ENCODE measurements around the gene GRM8. TPM values are rescaled to one million over a fixed set of nuclear protein-coding genes. Genes with fewer than 3 reads are reported as not detected.
A peak's percentile ranks its signal among the peaks of the same experiment; 100 is the strongest.

Gene GRM8
- total RNA-seq, 2 experiments from 2014 or later = not detected

- Mint-ChIP-seq H3K27ac (no peak overlapping the region), H3K36me3 (ENCODE audit: low read depth) (no peaks in the 10 kb centered on the region), H3K27me3 (no peaks in the 10 kb centered on the region), H3K4me3 (no peak overlapping the region), H3K4me1 (no peaks in the 10 kb centered on the region), H3K9me3 (no peaks in the 10 kb centered on the region)
- ChIA-PET POLR2A (no interaction called here), CTCF (no interaction called here)
- no peak for DNase-seq
These were observed 474.6 kb downstream of the GRM8 start for GRCh38 chr7:126778101-126778500.

- Mint-ChIP-seq H3K9me3 (no peaks in the 10 kb centered on the region), H3K36me3 (ENCODE audit: low read depth) (no peaks in the 10 kb centered on the region), H3K27ac (no peak overlapping the region), H3K4me1 (no peaks in the 10 kb centered on the region), H3K27me3 (no peaks in the 10 kb centered on the region), H3K4me3 (no peak overlapping the region)
- CTCF ChIA-PET = no interaction called here
- POLR2A ChIA-PET = no interaction called here
- no peak for DNase-seq
These were observed 476.2 kb downstream of the GRM8 start for GRCh38 chr7:126776498-126776897.

- Mint-ChIP-seq H3K27ac (no peak overlapping the region), H3K4me1 (no peaks in the 10 kb centered on the region), H3K9me3 (no peaks in the 10 kb centered on the region), H3K36me3 (ENCODE audit: low read depth) (no peaks in the 10 kb centered on the region), H3K4me3 (no peak overlapping the region), H3K27me3 (no peaks in the 10 kb centered on the region)
- DNase-seq = no peak
- POLR2A ChIA-PET = no interaction called here
- CTCF ChIA-PET = no interaction called here
These were observed 478.7 kb downstream of the GRM8 start for GRCh38 chr7:126774077-126774476.

GRCh38 chr7:126768836-126769235, 483.9 kb downstream of the GRM8 start:
- Mint-ChIP-seq H3K9me3 (no peaks in the 10 kb centered on the region), H3K4me3 (no peak overlapping the region), H3K27ac (no peak overlapping the region), H3K27me3 (peaks cover 2% of the 10 kb centered on the region), H3K4me1 (no peaks in the 10 kb centered on the region), H3K36me3 (ENCODE audit: low read depth) (no peaks in the 10 kb centered on the region)
- CTCF ChIA-PET = no interaction called here
- DNase-seq = no peak
- POLR2A ChIA-PET = no interaction called here

- Mint-ChIP-seq H3K27me3 (peaks cover 2% of the 10 kb centered on the region), H3K4me1 (no peaks in the 10 kb centered on the region), H3K36me3 (ENCODE audit: low read depth) (no peaks in the 10 kb centered on the region), H3K4me3 (no peak overlapping the region), H3K27ac (no peak overlapping the region), H3K9me3 (no peaks in the 10 kb centered on the region)
- DNase-seq = no peak
- POLR2A ChIA-PET = no interaction called here
- CTCF ChIA-PET = no interaction called here
These were observed 491.7 kb downstream of the GRM8 start for GRCh38 chr7:126760914-126761577.

- no peaks in the 10 kb centered on the region for H3K36me3 Mint-ChIP-seq (ENCODE audit: low read depth)
- no peak overlapping the region for H3K4me3 Mint-ChIP-seq
- H3K27me3 Mint-ChIP-seq = no peaks in the 10 kb centered on the region
- POLR2A ChIA-PET = no interaction called here
- no peak overlapping the region for H3K27ac Mint-ChIP-seq
- DNase-seq = no peak
- CTCF ChIA-PET = no interaction called here
- no peaks in the 10 kb centered on the region for H3K9me3 Mint-ChIP-seq
- no peaks in the 10 kb centered on the region for H3K4me1 Mint-ChIP-seq
These were observed 497.4 kb downstream of the GRM8 start for GRCh38 chr7:126755381-126755780.

GRCh38 chr7:126750207-126750911, 502.4 kb downstream of the GRM8 start:
- Mint-ChIP-seq H3K27ac (no peak overlapping the region), H3K9me3 (no peaks in the 10 kb centered on the region), H3K4me3 (no peak overlapping the region), H3K36me3 (ENCODE audit: low read depth) (no peaks in the 10 kb centered on the region), H3K4me1 (no peaks in the 10 kb centered on the region), H3K27me3 (no peaks in the 10 kb centered on the region)
- POLR2A ChIA-PET = no interaction called here
- no peak for DNase-seq
- CTCF ChIA-PET = no interaction called here

- CTCF ChIA-PET = no interaction called here
- no peak overlapping the region for H3K27ac Mint-ChIP-seq
- peaks cover 14% of the 10 kb centered on the region for H3K4me1 Mint-ChIP-seq
- no peaks in the 10 kb centered on the region for H3K27me3 Mint-ChIP-seq
- no peak overlapping the region for H3K4me3 Mint-ChIP-seq
- H3K9me3 Mint-ChIP-seq = no peaks in the 10 kb centered on the region
- H3K36me3 Mint-ChIP-seq (ENCODE audit: low read depth) = no peaks in the 10 kb centered on the region
- POLR2A ChIA-PET = no interaction called here
- DNase-seq = no peak
These were observed 523.8 kb downstream of the GRM8 start for GRCh38 chr7:126728967-126729366.

GRCh38 chr7:126727930-126728391, 524.8 kb downstream of the GRM8 start:
- Mint-ChIP-seq H3K36me3 (ENCODE audit: low read depth) (no peaks in the 10 kb centered on the region), H3K4me1 (peaks cover 14% of the 10 kb centered on the region), H3K9me3 (no peaks in the 10 kb centered on the region), H3K27me3 (no peaks in the 10 kb centered on the region), H3K27ac (no peak overlapping the region), H3K4me3 (no peak overlapping the region)
- peak; percentile 39 for DNase-seq
- CTCF ChIA-PET = interaction anchor here (0.8 kb wide), 1 partner anchor 27 kb away, joined by 3 read pairs; no protein-coding TSS in a partner anchor
- POLR2A ChIA-PET = no interaction called here

- Mint-ChIP-seq H3K27me3 (no peaks in the 10 kb centered on the region), H3K9me3 (no peaks in the 10 kb centered on the region), H3K36me3 (ENCODE audit: low read depth) (no peaks in the 10 kb centered on the region), H3K4me1 (peaks cover 14% of the 10 kb centered on the region), H3K27ac (no peak overlapping the region), H3K4me3 (no peak overlapping the region)
- no peak for DNase-seq
- CTCF ChIA-PET = no interaction called here
- POLR2A ChIA-PET = no interaction called here
These were observed 528.7 kb downstream of the GRM8 start for GRCh38 chr7:126723966-126724544.

GRCh38 chr7:126720232-126720631, 532.5 kb downstream of the GRM8 start:
- POLR2A ChIA-PET = no interaction called here
- no peaks in the 10 kb centered on the region for H3K9me3 Mint-ChIP-seq
- no peak overlapping the region for H3K27ac Mint-ChIP-seq

GRCh38 chr7:126718419-126718818, 534.3 kb downstream of the GRM8 start:
- Mint-ChIP-seq H3K36me3 (ENCODE audit: low read depth) (no peaks in the 10 kb centered on the region), H3K4me3 (no peak overlapping the region), H3K9me3 (no peaks in the 10 kb centered on the region), H3K4me1 (no peaks in the 10 kb centered on the region), H3K27ac (no peak overlapping the region), H3K27me3 (peaks cover 4% of the 10 kb centered on the region)
- CTCF ChIA-PET = no interaction called here
- DNase-seq = no peak
- POLR2A ChIA-PET = no interaction called here

More at GRCh38 chr7:126720232-126720631, 532.5 kb downstream of the GRM8 start:
- CTCF ChIA-PET = no interaction called here
- no peak for DNase-seq
- H3K4me1 Mint-ChIP-seq = no peaks in the 10 kb centered on the region
- no peaks in the 10 kb centered on the region for H3K36me3 Mint-ChIP-seq (ENCODE audit: low read depth)
- H3K4me3 Mint-ChIP-seq = no peak overlapping the region
- H3K27me3 Mint-ChIP-seq = peaks cover 4% of the 10 kb centered on the region

GRCh38 chr7:126716321-126716720, 536.4 kb downstream of the GRM8 start:
- ChIA-PET CTCF (no interaction called here), POLR2A (no interaction called here)
- Mint-ChIP-seq H3K4me3 (no peak overlapping the region), H3K9me3 (no peaks in the 10 kb centered on the region), H3K27me3 (peaks cover 4% of the 10 kb centered on the region), H3K4me1 (no peaks in the 10 kb centered on the region), H3K36me3 (ENCODE audit: low read depth) (no peaks in the 10 kb centered on the region), H3K27ac (no peak overlapping the region)
- no peak for DNase-seq

GRCh38 chr7:126715076-126715475, 537.7 kb downstream of the GRM8 start:
- POLR2A ChIA-PET = no interaction called here
- Mint-ChIP-seq H3K36me3 (ENCODE audit: low read depth) (no peaks in the 10 kb centered on the region), H3K4me1 (no peaks in the 10 kb centered on the region), H3K27ac (no peak overlapping the region), H3K9me3 (no peaks in the 10 kb centered on the region), H3K4me3 (no peak overlapping the region), H3K27me3 (peaks cover 4% of the 10 kb centered on the region)
- CTCF ChIA-PET = no interaction called here
- DNase-seq = no peak

All from activated CD4-positive, alpha-beta memory T cell treated with anti-CD3 and anti-CD28 coated beads, Interleukin-2, amount 10 ng/mL, durations not matched to agents 7 days and 5 days (primary cell).